T-helper 2 cell (primary cell): Measurements from ENCODE around the gene INAFM2.

Experiments used
- DNase-seq, 5 experiments: peaks; one replicate each; pipeline versions ENCODE4 v3.0.0 to v3.0.0-alpha.2; 2012 to 2022

INAFM2 gene

DNA sequence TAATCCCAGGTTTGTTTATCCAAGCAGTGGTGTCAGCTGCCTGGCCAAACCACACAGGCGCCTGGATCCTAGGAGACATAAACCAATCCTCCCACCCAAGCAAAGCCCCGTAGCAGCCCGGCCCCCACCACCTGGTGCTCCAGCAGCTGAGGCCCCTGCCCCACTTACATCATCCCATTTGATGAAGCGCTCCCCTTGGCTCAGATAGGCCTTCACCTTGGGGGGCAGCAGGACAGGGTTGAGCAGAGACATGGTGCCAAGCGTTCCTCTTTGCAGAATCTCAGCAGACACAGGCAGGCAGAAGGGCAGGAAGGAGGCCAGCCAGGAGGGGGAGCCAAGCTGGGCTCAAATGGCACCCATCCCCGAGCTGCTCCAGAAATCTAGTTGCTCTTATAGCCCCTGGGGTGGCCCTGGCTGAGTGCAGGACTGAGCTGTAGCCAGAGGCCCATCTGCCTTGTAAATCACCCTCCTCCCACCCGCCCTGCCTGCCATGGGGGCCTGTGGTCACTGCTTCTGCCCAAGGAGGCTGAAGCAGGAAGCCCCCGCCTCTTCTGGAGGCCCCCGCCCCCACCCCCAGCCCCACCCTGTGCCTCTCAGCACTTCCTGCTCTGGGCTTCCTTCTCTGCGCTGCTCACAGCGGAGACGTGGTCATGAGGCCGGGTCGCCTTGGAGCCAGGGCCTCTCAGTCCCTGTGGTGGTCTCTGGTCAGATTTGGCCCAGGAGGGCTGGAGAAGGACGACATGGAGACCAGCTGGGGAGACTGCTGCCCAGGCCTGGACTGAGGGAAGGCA is 15.9 kb upstream of the INAFM2 start, which contains the start of gene PLCB2:
Gene PLCB2, minus strand, starts transcription at position 515 of the 791 bp plus-strand sequence. Its CDS starts 263 bp downstream, at position 252.
- peak; percentile 32 to 82 (median 59) for DNase-seq

DNA sequence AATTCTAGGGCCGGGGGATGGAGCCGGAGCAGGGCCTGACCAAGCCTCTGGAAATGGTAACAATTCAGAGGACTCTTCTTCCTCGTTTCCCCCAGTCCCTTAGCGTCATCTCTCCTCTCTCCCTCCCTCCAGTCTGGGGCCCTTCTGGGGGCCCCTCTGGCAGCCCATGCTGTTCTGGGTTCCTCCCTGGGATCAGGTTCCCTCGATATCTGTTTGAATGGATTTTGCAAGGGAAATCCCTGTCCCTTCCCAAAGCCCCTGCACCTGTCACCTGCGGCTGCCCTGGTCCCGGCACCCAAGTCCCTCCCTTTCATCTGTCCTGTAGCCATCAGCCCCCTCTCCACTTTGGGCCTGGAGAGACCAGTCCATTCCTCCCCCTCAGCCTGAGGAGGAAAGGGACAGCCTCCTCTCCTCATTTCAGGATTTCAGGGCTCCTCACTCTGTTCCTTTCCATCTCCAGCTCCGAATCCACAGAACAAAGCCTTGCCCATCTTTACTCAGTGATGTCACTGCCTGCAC is 14.1 kb upstream of the INAFM2 start:
- DNase-seq: no peak

DNA sequence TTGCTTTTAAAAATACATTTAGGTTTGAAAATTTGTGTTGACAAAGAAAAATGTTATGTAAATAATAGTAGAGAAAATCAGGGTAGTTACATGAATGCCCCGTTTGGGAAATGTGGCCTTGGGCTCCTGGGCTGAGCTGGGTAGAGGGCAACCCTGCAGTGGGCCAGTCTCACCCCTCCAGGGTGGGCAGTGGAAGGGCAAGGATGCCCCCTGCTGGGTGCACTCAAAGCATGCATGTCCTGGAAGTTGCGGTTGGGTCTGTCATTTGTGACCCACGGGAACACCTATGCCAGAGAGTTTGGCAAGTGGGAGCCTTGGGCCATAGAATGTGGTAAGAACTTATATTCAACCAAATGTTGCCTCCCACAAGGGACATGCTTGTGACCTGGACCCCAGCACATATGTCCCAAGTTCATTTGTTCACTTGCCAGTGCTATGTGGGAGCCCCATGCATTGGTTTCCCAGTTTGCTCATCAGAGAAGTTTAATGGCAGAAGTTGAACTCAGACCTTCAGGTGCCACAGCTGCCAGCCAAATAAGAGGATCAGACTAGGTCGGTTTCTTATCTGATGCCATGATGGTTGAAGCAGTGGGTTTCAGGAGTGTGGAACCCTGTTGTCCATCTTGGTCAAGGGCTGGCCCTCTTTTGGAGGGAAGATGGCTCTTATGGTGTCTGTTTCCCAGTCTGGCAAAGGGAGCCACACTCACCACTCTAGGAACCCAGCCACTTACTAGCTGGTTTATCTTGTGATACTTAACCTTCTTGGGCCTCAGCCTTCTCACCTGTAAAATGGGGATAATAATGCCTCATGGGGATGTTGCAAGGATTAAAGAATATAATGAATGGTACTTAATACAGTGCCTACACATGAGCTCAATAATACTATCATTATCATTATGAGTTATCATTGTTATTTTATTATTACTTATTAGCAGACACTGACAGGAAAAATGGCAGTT is 13.2 kb upstream of the INAFM2 start:
- DNase-seq: peak in 4 of 5 experiments; percentile 28 to 71 (median 38)

DNA sequence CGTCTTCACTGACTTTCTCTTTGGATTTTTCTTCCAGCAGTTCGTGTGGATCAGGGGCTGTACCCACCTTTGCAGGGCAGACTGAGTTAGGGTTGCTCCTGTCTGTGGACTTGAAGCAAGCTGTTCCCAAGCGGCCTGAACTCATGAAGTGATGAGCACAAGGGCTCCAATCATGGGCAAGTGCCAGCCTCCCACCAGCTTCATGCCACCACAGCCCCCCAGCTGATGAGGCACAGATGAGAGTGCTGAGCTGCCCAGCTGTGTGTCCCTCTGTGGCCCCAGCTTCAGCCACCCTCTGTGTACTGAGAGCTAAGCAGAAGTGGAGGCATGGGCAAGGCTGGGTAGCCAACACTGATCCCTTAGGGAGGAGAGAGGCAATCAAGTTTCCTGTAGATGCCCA is 12.5 kb upstream of the INAFM2 start:
- no peak for DNase-seq

DNA sequence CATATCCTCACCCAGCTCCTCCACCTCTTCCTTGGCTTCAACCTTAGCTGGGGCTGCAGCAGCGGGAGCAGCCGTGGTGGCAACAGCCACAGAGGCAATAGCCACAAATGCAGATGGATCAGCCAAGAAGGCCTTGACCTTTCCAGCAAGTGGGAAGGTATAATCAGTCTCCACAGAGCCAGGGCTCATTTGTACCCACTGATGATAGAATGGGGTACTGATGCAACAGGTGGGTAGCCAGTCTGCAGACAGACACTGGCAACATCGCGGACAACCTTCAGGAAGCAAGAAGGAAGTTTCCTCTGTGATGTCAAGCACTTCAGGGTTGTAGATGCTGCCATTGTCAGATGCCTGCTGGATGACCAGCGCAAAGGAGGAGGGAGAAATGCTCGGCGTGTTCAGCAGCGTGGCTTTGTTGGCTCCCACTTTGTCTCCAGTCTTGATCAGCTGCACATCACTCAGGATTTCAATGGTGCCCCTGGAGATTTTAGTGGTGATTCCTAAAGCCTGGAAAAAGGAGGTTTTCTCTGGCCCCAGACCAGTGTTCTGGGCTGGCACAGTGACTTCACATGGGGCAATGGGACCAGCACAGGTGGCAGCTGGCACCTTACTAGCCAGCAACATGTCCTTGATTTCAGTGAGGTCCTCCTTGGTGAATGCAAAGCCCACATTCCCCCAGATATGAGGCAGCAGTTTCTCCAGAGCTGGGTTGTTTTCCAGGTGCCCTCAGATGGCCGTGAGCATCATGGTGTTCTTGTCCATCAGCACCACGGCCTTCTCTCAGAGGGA is 10.9 kb upstream of the INAFM2 start:
- DNase-seq: no peak

DNA sequence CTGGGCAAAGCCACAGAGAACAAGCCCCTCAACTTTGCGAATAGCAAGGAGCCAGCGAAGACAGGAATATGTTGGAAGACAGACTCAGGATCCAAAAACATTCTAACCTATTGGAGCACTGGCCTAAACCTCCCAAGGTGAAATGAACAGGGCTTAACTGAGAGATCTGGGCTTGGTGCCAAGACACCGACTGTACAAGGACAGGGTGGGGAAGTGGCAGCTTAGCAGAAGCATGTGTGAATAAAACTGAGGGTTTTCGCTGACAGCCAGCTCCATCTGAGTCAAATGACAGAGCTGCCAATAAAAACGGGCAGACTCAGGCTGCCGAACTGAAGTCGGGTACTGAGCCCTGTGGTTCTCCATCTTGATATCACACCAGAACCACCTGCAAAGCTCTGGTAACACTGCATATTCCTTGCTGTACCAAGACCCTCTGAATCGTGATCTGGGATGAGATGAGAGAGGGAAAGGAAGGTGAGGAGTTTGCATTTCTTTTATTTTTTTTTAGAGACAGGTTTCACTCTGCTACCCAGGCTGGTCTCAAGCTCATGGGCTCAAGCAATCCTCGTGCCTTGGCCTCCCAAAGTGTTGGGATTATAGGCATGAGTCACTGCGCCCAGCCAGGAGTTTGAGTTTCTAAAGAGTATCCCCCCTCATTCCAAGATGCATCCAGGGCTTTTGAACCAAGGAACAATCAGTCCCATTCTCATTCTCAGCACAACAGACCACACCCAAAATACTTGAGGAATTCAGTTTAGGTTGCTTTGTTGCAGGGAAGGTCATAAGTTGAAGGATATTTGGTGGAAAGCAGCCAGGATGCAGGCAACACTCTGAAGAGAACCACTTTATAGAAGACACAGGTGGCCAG is 9.7 kb upstream of the INAFM2 start:
- DNase-seq: peak in 2 of 5 experiments; percentile 59 to 60

DNA sequence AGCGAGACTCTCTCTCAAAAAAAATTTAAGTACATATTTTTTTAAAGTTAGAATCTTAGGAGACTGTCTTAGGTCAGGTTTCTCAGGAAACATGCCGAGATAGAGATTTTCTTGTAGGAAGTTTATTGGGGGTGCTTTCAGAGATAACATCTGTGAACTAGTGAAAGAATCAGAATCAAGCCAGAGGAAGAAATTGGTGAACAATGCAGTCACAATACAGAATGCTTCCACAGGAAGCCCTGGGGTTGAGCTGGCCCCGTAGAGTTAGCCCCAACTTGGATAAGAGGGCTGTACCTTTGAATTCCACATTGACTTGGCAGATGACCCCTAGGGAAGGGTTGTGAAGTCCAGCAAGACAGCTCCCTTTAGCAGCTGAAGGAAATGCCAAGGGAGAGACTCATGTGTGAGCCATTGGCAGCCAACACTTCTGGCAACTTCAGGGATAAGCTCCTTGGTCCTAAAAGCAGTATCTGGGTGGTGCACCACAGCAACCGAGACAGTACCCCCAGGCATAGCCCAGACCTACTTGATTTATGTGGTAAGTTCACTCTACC is 8.7 kb upstream of the INAFM2 start:
- no peak for DNase-seq

DNA sequence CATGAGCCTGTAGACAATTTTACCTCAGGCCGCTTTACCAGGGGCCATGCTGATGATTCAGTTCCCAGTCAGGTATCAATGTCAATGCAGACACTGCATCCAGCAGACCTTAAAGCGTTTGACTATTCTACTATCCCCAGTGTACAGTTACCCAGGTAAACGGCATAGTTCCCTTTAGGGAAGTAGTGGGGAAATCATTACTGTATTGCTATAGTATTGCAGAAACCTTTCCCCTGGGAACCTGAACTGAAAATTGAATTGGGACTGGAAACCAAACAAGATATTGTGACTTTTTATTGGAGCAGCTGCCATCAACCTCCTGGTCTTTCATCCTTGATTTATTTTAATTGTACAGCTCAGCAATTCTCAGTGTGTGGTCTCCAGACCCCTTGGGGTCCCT is 6.6 kb upstream of the INAFM2 start:
- DNase-seq: no peak

DNA sequence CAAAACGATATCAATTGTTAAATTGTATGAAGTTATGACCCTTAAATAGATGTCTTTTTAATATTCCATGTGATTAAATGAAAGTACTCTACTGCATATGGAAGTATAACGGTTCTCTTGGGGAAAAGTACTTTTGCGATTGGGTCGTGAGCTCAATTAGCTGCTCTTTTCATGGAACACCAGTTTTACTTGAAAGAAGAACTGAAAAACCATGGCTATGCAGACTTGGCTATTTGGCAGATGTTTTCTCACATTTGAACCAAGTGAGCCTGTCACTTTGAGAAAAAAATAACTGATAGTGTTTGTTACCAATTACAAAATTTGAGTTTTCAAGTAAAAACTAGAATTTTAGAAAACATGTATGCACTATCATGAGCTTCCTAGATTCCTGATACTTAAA is 5.9 kb upstream of the INAFM2 start:
- DNase-seq: no peak

DNA sequence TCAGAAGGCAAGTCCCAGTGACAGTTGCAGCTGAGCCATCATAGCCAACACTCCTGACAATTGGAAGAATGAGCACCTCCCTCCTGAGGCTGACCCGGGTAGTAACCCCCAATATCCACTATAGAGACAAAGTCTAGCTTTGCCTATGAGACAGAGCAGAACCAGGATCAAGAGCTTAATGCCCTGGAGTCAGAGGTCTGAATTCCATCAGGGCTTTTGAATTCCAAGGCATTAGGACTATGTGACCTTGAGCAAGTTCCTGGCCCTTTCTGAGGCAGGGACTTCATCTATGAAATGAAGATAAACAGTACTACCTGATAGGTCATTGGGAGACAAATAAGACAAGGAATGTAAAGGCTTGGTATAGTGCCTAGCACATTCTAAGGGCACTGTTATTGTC is 3.1 kb upstream of the INAFM2 start:
- DNase-seq: no peak

DNA sequence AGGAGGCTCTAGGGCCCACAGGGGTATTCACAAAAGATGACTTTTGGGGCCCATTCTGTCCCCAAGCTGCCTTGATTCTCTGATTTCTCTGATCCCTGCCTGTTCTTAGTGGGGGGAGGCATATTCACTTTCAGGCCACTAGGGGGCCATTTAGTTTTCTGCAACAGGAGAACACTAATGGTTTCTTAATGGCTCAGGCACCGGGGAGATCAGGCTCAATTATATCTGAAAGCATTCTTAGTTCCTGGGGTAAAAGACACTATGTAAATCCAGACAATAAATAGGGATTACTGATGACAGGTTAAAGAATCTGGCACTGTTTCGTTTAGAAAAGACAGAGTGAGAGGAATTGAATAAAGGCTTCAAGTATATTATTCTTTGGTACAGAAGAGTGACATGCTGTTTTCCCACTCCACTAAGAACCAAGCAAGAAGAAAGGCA is 2.5 kb upstream of the INAFM2 start:
- DNase-seq: peak in 4 of 5 experiments; percentile 26 to 76 (median 46)

DNA sequence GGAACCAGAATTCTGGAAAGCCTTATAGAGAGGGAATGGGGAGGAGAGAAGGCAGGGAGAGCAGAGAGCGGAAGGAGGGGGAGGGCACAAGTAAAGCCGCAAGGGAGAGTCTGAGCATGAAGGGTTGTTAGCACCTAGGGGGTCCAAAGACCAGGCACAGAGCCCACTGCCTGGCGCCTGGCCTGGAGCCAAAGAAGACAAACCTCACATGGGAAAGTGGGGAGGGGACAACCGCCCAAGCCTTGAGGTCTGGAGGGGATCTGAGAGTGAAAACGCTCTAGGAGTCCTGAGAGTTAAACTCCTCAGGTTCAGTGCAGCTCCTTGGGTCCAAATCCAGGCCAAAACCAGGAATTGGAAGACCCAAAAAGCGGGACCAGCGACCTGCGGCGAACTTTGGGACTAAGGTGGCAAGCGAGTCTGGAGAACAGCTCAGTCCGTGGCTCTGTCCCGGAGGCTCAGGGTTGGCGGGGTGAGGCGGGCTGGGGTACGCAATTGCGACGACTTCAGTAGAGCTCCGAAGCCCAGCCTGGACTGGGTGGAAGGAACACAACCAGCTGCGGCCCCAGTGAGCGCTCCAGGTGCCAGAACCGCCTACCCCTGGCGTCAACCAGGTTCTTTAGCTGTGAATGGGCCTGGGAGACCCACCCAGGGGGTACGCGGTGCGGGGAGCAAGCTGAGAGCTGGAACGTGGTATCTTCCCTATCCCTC is 807 bp upstream of the INAFM2 start:
- no peak for DNase-seq

DNA sequence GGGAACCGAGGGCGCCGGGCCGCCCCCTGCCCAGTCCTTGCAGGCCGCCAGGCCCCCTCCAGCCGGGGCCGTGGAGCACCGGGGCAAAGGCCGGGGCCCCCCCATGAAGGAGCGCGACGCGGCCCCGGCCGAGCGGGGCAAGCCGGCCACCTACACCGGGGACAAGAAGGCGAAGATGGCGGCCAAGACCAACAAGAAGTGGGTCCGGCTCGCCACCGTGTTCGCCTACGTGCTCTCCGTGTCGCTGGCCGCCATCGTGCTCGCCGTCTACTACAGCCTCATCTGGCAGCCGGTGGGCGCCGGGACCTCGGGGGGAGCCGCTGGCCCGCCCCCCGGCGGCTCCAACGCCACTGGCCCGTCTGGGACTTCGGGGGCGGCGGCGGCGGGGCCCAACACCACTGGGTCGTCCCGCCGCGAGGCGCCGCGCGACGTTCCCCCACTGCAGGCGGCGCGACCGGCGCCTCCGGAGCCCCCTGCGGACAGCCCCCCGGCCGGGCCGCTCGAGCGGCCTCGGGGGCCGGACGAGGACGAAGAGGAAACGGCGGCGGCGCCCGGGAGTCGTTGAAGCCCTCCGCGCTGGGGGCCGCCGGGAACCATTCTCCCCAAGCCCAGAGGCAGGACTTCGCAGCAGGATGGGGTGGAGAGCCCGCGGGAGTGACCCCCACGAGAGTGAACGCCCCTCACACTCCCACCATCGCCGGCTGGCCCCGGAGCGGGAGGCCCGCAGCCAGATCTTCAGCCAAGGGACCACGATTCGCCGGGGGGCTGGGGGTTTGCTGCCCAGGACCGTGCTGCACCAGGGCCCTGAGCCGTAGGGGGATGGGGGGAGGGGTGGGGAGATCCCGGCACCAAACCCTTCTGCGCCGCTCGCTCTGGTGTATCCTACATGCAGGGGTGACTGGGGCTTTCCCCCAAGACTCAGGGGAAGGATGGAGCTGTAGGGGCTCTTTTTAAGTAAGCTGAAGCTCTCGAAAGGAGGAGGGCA is 753 bp downstream of the INAFM2 start:
- peak in 1 of 5 experiments; percentile 35 for DNase-seq

DNA sequence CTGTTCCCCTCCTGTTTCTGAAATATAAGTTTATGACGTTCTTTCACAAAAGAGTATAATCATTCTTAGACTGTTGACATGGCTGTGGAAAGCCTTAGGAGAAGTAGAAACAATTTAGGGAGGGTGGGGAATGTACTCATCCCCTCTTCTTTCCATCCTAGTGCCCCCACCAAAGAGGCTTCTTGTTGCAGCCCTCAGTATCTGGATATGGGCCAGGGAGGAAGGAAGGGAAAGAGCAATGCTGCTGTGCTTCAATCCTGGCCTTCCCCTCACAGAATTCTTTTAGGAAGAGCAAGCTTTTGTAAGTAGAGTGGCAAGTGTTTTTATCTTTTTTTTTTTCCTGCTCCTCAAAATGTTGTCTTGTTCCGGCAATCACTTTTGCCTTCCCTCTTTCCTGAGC is 1.7 kb downstream of the INAFM2 start:
- DNase-seq: no peak

DNA sequence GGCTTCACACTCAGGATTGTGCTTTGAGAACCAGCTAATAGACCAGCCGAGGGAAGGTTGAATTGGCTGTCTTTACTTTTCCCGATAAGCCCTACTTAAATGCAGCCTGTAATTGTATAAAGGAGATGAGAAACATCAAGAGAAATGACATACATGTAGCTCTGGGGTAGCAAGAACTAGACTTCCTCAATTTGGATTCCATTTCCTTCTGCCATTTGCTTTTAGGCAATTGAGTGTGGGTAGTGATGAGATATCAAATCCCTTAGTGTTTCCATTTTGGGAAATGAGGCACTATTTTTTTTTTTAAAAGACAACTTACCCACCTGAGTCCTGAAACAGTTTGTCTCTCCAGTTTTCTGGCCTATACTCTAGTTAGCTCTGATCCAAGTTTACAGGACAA is 2.2 kb downstream of the INAFM2 start:
- no peak for DNase-seq

DNA sequence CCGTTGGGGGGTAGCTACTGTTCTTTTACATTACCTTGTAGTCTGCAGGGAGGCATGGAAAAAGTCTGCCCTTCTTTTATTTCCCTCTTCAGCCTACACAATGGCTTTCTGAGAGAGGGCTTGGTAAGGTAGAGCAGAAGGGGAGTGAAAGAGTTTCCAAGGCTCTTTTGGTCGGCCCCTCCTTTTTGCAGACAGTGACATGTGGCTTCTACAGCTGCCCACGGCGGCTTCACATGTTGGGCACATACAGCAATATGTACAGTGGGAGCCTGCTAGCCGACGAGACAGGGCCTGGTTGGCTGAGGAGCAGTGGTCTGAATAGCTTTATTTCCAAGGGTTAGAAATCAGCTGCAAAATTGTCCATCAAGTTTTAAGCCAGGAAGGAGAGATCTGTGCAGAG is 4.0 kb downstream of the INAFM2 start:
- DNase-seq: no peak

DNA sequence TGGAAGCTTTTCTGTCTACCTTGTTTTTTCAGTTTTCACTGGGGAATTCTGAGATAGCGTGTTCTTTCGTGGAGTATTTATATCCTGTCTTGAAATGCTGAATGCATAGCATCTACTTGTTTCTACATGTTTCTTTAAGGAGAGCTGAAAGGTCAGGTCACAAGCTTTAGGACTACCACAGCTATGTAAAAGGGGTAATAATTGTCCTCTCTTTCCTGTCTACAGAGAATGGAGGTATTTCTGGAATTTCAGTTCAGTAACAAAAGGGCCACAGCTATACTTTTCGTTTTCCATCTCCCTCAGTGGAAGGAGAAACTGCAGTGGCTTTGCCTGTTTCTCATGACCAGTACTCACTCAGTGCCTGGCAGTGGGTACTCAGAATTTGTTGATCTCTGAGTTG is 4.7 kb downstream of the INAFM2 start:
- no peak for DNase-seq

DNA sequence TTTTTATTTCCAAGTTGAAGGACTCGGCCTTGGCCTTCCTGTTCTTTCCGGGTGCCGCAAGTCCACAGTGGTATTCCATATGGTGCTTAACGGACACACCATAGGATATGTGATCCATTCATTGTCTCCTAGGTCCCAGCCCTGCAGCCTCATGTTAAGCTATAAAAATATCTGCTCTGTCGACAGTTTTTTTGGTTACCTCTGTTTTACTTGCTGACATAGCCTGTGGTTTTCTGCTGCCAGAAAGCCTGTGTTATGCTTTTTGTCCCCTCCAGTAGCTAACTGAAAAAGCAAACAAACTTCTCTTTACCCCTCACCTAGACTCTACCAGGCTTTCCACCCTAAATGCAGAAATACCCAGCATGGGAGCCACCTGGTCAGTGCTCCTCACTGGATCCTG is 5.3 kb downstream of the INAFM2 start:
- DNase-seq: peak in 1 of 5 experiments; percentile 61

DNA sequence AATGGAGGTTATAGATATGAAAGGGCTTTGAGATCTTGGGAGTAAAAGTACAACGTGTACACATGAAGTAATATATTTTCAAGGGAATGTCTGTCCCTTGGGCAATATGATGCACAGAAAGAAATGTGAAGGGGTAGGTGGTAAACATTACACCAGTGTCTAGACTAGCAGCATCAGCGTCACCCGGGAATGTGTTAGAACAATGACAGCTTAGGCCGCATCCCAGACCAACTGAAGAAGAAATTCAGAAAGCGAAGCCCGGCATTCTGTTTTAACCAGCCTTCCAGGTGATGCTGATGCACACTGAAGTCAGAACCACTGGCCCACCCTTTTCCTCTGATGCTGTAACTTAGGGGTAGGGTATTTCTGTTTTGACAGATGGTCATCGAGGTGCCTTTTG is 6.3 kb downstream of the INAFM2 start:
- no peak for DNase-seq
